Measurements from ENCODE around the gene ZSCAN5A. TPM values are rescaled to one million over a fixed set of nuclear protein-coding genes. Genes with fewer than 3 reads are reported as not detected.

Gene ZSCAN5A
- total and polyA plus RNA-seq, 2 of the 13 experiments (the other 11 are each of a cell fraction or from before 2014, with no cell fraction given): 9.5 to 17.8 TPM

DNA sequence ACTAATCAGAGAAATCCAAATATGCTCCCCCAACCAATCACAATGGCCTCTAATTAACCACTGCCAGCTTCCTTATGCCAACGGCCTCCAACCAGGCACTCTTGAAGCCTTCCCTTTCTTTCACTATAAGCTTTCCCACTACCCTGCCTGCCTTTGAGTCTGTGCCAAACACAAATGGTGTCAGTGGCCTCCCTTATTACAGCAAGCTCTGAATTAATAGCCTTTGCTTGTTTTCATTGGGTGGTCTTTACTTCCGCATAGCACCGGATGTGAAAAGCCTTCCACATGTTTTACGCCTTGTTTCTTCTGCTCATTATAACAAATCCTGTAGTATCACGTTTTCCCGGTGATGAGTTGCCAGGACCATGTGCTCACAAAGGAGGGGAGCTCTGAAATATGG is 43.5 kb downstream of the ZSCAN5A start (continued):
- TF ChIP-seq, protein P1, sequence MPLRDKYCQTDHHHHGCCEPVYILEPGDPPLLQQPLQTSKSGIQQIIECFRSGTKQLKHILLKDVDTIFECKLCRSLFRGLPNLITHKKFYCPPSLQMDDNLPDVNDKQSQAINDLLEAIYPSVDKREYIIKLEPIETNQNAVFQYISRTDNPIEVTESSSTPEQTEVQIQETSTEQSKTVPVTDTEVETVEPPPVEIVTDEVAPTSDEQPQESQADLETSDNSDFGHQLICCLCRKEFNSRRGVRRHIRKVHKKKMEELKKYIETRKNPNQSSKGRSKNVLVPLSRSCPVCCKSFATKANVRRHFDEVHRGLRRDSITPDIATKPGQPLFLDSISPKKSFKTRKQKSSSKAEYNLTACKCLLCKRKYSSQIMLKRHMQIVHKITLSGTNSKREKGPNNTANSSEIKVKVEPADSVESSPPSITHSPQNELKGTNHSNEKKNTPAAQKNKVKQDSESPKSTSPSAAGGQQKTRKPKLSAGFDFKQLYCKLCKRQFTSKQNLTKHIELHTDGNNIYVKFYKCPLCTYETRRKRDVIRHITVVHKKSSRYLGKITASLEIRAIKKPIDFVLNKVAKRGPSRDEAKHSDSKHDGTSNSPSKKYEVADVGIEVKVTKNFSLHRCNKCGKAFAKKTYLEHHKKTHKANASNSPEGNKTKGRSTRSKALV (CRISPR knock-in tag; IDR thresholded peaks at IDR 0.05): no peak
- no peak for TF ChIP-seq SKI (IDR thresholded peaks at IDR 0.05; ENCODE audit: partially characterized antibody)
- no peak for TF ChIP-seq TGIF2 (CRISPR knock-in tag; IDR thresholded peaks at IDR 0.05)

DNA sequence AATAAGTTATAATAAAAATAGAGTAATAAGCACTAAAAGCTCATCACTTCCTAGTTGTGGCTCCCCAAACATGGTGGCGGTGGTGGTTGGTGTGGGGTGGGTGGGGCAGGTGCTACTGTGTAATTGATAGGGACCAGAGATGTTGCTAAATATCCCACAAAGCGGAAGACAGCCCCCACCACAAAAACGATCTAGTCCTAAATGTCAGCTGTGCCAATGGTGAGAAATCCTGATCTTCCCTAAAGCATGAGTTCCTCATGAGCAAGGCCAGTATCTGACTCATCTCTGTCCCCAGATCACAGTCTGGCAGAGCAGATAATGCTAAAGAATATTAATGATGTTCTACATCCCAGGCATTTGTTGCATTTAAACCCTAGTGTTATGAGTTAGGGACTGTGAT is 44.0 kb downstream of the ZSCAN5A start:
- FAIRE-seq: no peak
- H3K4me2 ChIP-seq (ENCODE audit: low read depth, low read length): no peak overlapping the region

More for the DNA sequence above, 44.0 kb downstream of the ZSCAN5A start:
- H3K27ac ChIP-seq (ENCODE audit: extremely low read length, insufficient read depth, low read length): no peak overlapping the region
- H3K36me3 ChIP-seq (replicated peaks in 1 of 2; ENCODE audit: control insufficient read depth in 1 of 2, insufficient read depth in 2 of 2, low read length in 2 of 2): no peaks in the 10 kb centered on the region; a peak in 2 of 5 replicates
- TF ChIP-seq SP140L (CRISPR knock-in tag; IDR thresholded peaks at IDR 0.05; ENCODE audit: borderline replicate concordance): no peak
- TF ChIP-seq, protein P2, sequence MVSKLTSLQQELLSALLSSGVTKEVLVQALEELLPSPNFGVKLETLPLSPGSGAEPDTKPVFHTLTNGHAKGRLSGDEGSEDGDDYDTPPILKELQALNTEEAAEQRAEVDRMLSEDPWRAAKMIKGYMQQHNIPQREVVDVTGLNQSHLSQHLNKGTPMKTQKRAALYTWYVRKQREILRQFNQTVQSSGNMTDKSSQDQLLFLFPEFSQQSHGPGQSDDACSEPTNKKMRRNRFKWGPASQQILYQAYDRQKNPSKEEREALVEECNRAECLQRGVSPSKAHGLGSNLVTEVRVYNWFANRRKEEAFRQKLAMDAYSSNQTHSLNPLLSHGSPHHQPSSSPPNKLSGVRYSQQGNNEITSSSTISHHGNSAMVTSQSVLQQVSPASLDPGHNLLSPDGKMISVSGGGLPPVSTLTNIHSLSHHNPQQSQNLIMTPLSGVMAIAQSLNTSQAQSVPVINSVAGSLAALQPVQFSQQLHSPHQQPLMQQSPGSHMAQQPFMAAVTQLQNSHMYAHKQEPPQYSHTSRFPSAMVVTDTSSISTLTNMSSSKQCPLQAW (CRISPR knock-in tag; IDR thresholded peaks at IDR 0.05): no peak
- TF ChIP-seq ZNF264 (CRISPR knock-in tag; IDR thresholded peaks at IDR 0.05): no peak
- TF ChIP-seq, protein P3, sequence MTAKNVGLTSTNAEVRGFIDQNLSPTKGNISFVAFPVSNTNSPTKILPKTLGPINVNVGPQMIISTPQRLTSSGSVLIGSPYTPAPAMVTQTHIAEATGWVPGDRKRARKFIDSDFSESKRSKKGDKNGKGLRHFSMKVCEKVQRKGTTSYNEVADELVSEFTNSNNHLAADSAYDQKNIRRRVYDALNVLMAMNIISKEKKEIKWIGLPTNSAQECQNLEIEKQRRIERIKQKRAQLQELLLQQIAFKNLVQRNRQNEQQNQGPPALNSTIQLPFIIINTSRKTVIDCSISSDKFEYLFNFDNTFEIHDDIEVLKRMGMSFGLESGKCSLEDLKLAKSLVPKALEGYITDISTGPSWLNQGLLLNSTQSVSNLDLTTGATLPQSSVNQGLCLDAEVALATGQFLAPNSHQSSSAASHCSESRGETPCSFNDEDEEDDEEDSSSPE (CRISPR knock-in tag; IDR thresholded peaks at IDR 0.05): no peak
- TF ChIP-seq ZNF75D (CRISPR knock-in tag; IDR thresholded peaks at IDR 0.05; ENCODE audit: borderline replicate concordance): no peak
- TF ChIP-seq HNF4A (CRISPR knock-in tag; IDR thresholded peaks at IDR 0.05): no peak
- no peak for TF ChIP-seq PPARG (CRISPR knock-in tag; conservative IDR thresholded peaks at IDR 0.05)
- TF ChIP-seq ZNF674 (CRISPR knock-in tag; IDR thresholded peaks at IDR 0.05; ENCODE audit: low read depth): no peak
- no peak for TF ChIP-seq PHF5A (CRISPR knock-in tag; IDR thresholded peaks at IDR 0.05; ENCODE audit: low read depth, unreplicated experiment)
- TF ChIP-seq, protein P4, sequence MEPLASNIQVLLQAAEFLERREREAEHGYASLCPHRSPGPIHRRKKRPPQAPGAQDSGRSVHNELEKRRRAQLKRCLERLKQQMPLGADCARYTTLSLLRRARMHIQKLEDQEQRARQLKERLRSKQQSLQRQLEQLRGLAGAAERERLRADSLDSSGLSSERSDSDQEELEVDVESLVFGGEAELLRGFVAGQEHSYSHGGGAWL (CRISPR knock-in tag; IDR thresholded peaks at IDR 0.05): no peak
- no peak overlapping the region for H2AFZ ChIP-seq (ENCODE audit: low read length)
- DNase-seq (ENCODE audit: low spot score) (no peak), ATAC-seq (no peak)
- intact Hi-C loops (cut with micrococcal nuclease; ENCODE audit: unreplicated experiment): no loop called here
- no peak overlapping the region for H3K4me3 ChIP-seq (replicated peaks in 1 of 3; ENCODE audit: insufficient read depth in 1 of 3, low read depth in 2 of 3, low read length in 3 of 3)
- in situ Hi-C loops (cut with HindIII; ENCODE audit: extremely low pct_ligation_motif_present, low pct_unique_long_range_greater_than_20kb): no loop called here
- no peak overlapping the region for H3K9ac ChIP-seq (ENCODE audit: insufficient read depth, low read depth, low read length)
- WGBS (ENCODE audit: low lambda C conversion rate): 95% methylated on average over 3 of the region's 3 CpGs
- no peaks in the 10 kb centered on the region for H4K20me1 ChIP-seq (ENCODE audit: insufficient read depth, low read length)
- POLR2A ChIA-PET: no interaction called here
- H3K4me1 ChIP-seq (ENCODE audit: insufficient read depth, low read length): no peaks in the 10 kb centered on the region
- CTCF ChIA-PET (ENCODE audit: low intra/inter-chr PET ratio, low total read pairs): no interaction called here
- H3K9me3 ChIP-seq (ENCODE audit: low read length): no peaks in the 10 kb centered on the region
- no peaks in the 10 kb centered on the region for H3K79me2 ChIP-seq (ENCODE audit: insufficient read depth, low read length)
- BruUV-seq (replicated peaks): no TSS peak
- no peaks in the 10 kb centered on the region for H3K27me3 ChIP-seq (ENCODE audit: control insufficient read depth in 1 of 2, insufficient read depth in 2 of 2, low read length in 2 of 2)

All from HepG2 (cell line).